Right atrium auricular region (tissue), 2 donors: ENCODE measurements around the gene TREML1. TPM values are rescaled to one million over a fixed set of nuclear protein-coding genes. Genes with fewer than 3 reads are reported as not detected.

Experiments
- DNase-seq: peaks from one replicate; pipeline ENCODE4 v3.0.0-alpha.2; 2019; ENCODE audit warnings: low spot score
- H3K27ac ChIP-seq, 2 donors: fragments of 200-600 bp; sonication (generic); 1 replicate in 1 of 2; 2 replicates in 1 of 2; pipeline ENCODE4 v1.5.1; 2016 to 2019
- H3K27me3 ChIP-seq, 2 donors: fragments of 200-600 bp; sonication (generic); one replicate each; pipeline versions ENCODE4 v1.5.1 to v1.6.0; 2017 to 2019
- H3K36me3 ChIP-seq: fragments of 200-600 bp; sonication (generic); one replicate; pipeline ENCODE4 v1.5.1; 2016
- H3K4me1 ChIP-seq, 2 donors: fragments of 200-600 bp; sonication (generic); one replicate each; pipeline versions ENCODE4 v1.5.1 to v1.6.0; 2017 to 2019
- H3K4me3 ChIP-seq, 2 donors: fragments of 200-600 bp; sonication (generic); 1 replicate in 1 of 2; 2 replicates in 1 of 2; pipeline ENCODE4 v1.5.1; 2017 to 2019; ENCODE audit warnings: mild to moderate bottlenecking in 1 of 2, moderate library complexity in 1 of 2
- H3K9me3 ChIP-seq, 2 donors: fragments of 200-600 bp; sonication (generic); one replicate each; pipeline ENCODE4 v1.5.1; 2019
- total RNA-seq, 2 donors: library from RNA; depleted of rRNA; stranded (reverse); fragments of >200 nt; gene quantifications; one replicate each; pipeline ENCODE4 v1.1.0, GENCODE V29; 2016
- TF ChIP-seq, protein P1 (sequence below), 2 donors: fragments of 200-600 bp; sonication (generic); IDR thresholded peaks; one replicate each; pipeline ENCODE4 v1.5.1; 2019; ENCODE audit warnings: antibody characterized with exemption in 2 of 2

Gene TREML1
- total RNA-seq, 2 donors from 2014 or later, result not detected

- Histone ChIP-seq H3K9me3 (no peaks in the 10 kb centered on the region), H3K27ac (no peak overlapping the region), H3K36me3 (no peaks in the 10 kb centered on the region), H3K4me1 (no peaks in the 10 kb centered on the region), H3K4me3 (no peak overlapping the region), H3K27me3 (no peaks in the 10 kb centered on the region)
- no peak for DNase-seq
- TF ChIP-seq, protein P1, sequence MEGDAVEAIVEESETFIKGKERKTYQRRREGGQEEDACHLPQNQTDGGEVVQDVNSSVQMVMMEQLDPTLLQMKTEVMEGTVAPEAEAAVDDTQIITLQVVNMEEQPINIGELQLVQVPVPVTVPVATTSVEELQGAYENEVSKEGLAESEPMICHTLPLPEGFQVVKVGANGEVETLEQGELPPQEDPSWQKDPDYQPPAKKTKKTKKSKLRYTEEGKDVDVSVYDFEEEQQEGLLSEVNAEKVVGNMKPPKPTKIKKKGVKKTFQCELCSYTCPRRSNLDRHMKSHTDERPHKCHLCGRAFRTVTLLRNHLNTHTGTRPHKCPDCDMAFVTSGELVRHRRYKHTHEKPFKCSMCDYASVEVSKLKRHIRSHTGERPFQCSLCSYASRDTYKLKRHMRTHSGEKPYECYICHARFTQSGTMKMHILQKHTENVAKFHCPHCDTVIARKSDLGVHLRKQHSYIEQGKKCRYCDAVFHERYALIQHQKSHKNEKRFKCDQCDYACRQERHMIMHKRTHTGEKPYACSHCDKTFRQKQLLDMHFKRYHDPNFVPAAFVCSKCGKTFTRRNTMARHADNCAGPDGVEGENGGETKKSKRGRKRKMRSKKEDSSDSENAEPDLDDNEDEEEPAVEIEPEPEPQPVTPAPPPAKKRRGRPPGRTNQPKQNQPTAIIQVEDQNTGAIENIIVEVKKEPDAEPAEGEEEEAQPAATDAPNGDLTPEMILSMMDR (IDR thresholded peaks at IDR 0.05), result no peak
These were observed 22.0 kb upstream of the TREML1 start for GRCh38 chr6:41176189-41176588.

- no peaks in the 10 kb centered on the region for H3K4me1 ChIP-seq
- TF ChIP-seq, protein P1 (IDR thresholded peaks at IDR 0.05), result no peak
- H3K27ac ChIP-seq, result no peak overlapping the region
- no peaks in the 10 kb centered on the region for H3K36me3 ChIP-seq
- H3K27me3 ChIP-seq, result no peaks in the 10 kb centered on the region
- DNase-seq, result no peak
- H3K4me3 ChIP-seq, result no peak overlapping the region
- no peaks in the 10 kb centered on the region for H3K9me3 ChIP-seq
These were observed 20.9 kb upstream of the TREML1 start for GRCh38 chr6:41175084-41175483.

GRCh38 chr6:41174610-41175009 is 20.5 kb upstream of the TREML1 start:
- TF ChIP-seq, protein P1 (IDR thresholded peaks at IDR 0.05), result no peak
- Histone ChIP-seq H3K27me3 (no peaks in the 10 kb centered on the region), H3K9me3 (no peaks in the 10 kb centered on the region), H3K36me3 (no peaks in the 10 kb centered on the region), H3K4me1 (no peaks in the 10 kb centered on the region), H3K4me3 (no peak overlapping the region), H3K27ac (no peak overlapping the region)
- DNase-seq, result no peak

DNA sequence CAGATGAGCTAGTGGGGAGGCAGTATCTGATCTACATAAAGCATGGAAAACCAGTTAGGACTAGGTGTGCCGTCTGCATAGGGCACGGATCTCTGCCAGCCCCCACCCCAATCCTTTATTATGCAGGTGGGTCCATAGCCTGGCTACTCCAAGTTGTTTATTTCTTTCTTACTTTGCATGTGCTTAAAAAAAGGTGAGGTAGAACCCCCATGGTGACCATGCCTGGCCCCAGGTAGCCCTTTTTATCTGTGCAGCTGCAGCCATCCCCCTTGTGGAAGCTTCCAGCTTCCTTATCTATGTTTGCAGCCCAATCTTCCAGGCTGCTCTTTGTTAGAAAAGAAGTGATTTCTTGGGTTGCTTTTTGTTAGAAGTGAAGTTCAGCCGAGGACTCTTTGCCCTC is 17.8 kb upstream of the TREML1 start:
- DNase-seq, result no peak
- TF ChIP-seq, protein P1 (IDR thresholded peaks at IDR 0.05), result no peak
- no peaks in the 10 kb centered on the region for H3K36me3 ChIP-seq
- no peak overlapping the region for H3K4me3 ChIP-seq
- H3K27me3 ChIP-seq, result no peaks in the 10 kb centered on the region
- H3K4me1 ChIP-seq, result no peaks in the 10 kb centered on the region
- no peaks in the 10 kb centered on the region for H3K9me3 ChIP-seq
- no peak overlapping the region for H3K27ac ChIP-seq

GRCh38 chr6:41170547-41171160 is 16.5 kb upstream of the TREML1 start:
- peak; percentile 32 for DNase-seq
- Histone ChIP-seq H3K27me3 (no peaks in the 10 kb centered on the region), H3K9me3 (no peaks in the 10 kb centered on the region), H3K27ac (no peak overlapping the region), H3K4me1 (no peaks in the 10 kb centered on the region), H3K36me3 (no peaks in the 10 kb centered on the region), H3K4me3 (no peak overlapping the region)
- TF ChIP-seq, protein P1 (IDR thresholded peaks at IDR 0.05), result no peak
